Stimulated activated CD4-positive, alpha-beta T cell treated with anti-CD3 and anti-CD28 coated beads, Interleukin-4, amount 100 ng/mL, for 48 hours (primary cell): ENCODE data around the gene ZNF324B.
"Not testable (repeated sequence)": the region's sequence is repeated elsewhere in the genome, so short reads cannot be mapped to it uniquely, and the experiment has no call there.

ENCODE experiments used
- DNase-seq, 2 donors: peaks; one replicate each; pipeline ENCODE4 v3.0.0-alpha.2; 2020; ENCODE audit warnings: low read depth in 2 of 2

Gene ZNF324B

GRCh38 chr19:58451358-58452101 lies at the start of gene ZNF324B:
TSS of gene ZNF324B (plus strand) at chr19:58451622. CDS start at chr19:58453702, 2,080 bp downstream.
- peak; percentile 92 to 95 for DNase-seq

GRCh38 chr19:58401840-58402421 lies 49.5 kb upstream of the ZNF324B start:
- no peak for DNase-seq

- DNase-seq, result not testable (repeated sequence)
Observed at GRCh38 chr19:58403920-58404478, 47.4 kb upstream of the ZNF324B start.

- no peak for DNase-seq
Observed at GRCh38 chr19:58406818-58407657, 44.4 kb upstream of the ZNF324B start.

- DNase-seq, result no peak
Observed at GRCh38 chr19:58407658-58408151, 43.7 kb upstream of the ZNF324B start.

GRCh38 chr19:58408152-58409009 lies 43.0 kb upstream of the ZNF324B start, which contains the start of gene ZNF584:
TSS of gene ZNF584 (plus strand) at chr19:58408649. CDS start at chr19:58409148, 499 bp downstream.
- peak; percentile 90 to 93 for DNase-seq

- DNase-seq, result no peak
Observed at GRCh38 chr19:58409010-58409790, 42.2 kb upstream of the ZNF324B start.

- DNase-seq, result no peak
Observed at GRCh38 chr19:58416604-58417003, 34.8 kb upstream of the ZNF324B start.

GRCh38 chr19:58417071-58417470 lies 34.4 kb upstream of the ZNF324B start:
- DNase-seq, result no peak

- no peak for DNase-seq
Observed at GRCh38 chr19:58428617-58429016, 22.8 kb upstream of the ZNF324B start.

- DNase-seq, result no peak
Observed at GRCh38 chr19:58429745-58430144, 21.7 kb upstream of the ZNF324B start.

GRCh38 chr19:58434217-58434616 lies 17.2 kb upstream of the ZNF324B start:
- DNase-seq, result no peak

GRCh38 chr19:58439576-58440554 lies 11.6 kb upstream of the ZNF324B start, which contains the start of gene ZNF132:
TSS of gene ZNF132 (minus strand) at chr19:58440153. CDS start at chr19:58439821, 332 bp downstream.
- peak; percentile 79 to 91 for DNase-seq

GRCh38 chr19:58440556-58440955 lies 10.9 kb upstream of the ZNF324B start:
- no peak for DNase-seq

GRCh38 chr19:58442986-58443385 lies 8.4 kb upstream of the ZNF324B start:
- DNase-seq, result not testable (repeated sequence)

- not testable (repeated sequence) for DNase-seq
Observed at GRCh38 chr19:58448860-58449259, 2.6 kb upstream of the ZNF324B start.

GRCh38 chr19:58449980-58450379 lies 1.4 kb upstream of the ZNF324B start:
- DNase-seq, result not testable (repeated sequence)

- DNase-seq, result no peak
Observed at GRCh38 chr19:58450856-58451357, 515 bp upstream of the ZNF324B start.
